HG03460 (cell line): Measurements from ENCODE around the gene EPB41L4B.
A peak's percentile ranks its signal among the peaks of the same experiment; 100 is the strongest.

Experiments
- ATAC-seq: cut with Tn5 transposase; IDR thresholded peaks from one replicate; pipeline ENCODE4 v1.9.1; 2021; ENCODE audit not compliant: unreplicated experiment

The EPB41L4B gene

DNA sequence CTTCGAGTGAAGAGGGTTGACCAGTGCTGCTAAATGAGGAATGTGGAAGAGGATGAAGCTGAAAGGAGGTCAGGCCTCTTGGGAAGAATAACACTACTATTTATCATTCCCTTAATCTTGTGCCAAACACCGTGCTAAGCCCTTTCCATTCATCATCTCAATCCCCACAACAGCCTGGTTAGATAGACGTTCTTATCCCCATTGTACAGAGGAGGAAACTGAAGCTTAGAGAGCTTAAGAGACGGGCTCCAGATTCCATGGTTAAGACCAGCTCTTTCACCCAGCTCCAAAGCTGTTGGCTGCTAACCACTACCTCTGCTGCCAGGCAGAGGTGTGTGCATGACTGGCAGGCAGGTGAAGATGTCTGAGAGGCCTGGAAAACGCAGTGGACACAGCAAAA, 868 bp upstream of the EPB41L4B start:
- ATAC-seq, result no peak

DNA sequence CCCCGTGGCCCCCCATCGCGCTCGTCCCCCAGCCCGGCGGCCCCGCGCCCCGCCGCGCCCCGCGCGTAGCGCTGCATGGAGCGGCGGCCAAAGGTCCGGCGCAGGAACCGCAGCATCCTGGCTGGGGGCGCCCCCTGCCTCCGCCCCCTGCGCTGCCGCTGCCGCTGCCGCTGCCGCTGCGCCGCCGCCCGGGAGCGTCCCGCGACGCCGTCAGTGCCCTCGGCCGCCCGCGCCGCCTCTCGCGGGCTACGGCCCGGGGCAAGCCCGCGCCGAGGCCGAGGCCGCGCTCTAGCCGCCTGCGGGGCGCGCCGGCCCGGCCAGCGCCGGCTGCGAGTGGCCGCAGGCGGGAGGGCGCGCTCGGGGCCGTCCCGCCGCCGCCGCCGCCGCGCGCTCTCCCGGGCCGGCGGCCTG, 523 bp downstream of the EPB41L4B start:
- peak; percentile 22 for ATAC-seq

DNA sequence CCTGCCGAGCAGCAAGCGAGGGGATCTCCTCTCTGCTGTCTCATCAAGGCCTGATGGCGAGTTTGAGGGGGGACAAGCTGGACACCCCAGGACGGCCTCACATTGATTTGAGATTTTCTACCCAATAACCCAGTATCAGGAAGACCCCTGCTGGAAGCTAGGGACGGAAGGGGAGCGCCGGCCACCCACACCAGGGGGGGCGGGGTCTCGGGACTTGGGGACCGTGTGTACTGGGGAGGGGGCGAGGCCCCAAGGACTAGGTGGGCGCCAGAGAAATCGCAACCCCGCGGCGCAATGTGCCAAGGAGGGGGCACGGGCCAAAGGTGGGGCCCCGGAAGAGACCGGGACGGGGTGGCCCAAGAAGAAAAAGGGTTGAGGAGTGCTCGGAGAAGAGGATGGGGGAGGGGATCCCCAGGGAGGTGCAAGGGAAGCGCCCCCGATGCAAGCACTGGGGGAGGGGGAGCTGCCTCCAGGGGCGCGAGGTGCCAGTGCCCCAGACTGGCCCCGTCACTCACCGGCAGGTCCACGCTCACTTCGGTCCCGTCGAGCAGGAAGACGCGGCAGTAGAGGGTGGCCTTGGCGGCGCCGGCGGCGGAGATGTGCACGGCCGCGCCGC, 1.1 kb downstream of the EPB41L4B start:
- ATAC-seq, result no peak

DNA sequence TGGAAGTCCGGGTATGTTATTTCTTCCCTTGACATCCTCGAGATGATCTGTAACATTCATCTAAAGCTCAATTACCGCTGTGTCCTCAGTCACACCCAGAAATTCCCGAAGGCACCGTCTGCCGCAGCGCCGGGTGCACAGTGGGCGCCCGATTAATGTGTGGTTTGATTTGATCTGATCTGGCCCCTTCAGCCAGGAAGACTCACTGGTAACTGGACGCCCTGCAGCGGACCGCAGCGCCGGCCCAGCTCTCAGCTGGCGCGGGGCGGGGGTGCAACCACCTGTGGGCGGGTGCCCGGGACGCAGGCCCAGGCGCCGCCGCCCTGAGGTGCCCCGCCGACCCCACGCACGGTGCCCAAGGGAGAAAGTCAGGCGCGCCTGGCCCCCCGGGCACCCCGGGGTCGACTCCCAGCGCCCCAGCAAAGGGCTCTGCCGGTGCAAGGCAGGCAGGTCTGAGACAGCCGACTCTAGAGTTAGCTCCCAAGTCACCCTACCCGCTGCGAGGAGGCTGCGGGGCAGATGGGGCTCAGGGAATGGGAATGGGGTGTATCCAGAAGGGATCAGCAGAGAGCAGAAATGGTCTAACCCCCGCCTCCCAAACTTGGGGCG, 1.7 kb downstream of the EPB41L4B start:
- no peak for ATAC-seq

DNA sequence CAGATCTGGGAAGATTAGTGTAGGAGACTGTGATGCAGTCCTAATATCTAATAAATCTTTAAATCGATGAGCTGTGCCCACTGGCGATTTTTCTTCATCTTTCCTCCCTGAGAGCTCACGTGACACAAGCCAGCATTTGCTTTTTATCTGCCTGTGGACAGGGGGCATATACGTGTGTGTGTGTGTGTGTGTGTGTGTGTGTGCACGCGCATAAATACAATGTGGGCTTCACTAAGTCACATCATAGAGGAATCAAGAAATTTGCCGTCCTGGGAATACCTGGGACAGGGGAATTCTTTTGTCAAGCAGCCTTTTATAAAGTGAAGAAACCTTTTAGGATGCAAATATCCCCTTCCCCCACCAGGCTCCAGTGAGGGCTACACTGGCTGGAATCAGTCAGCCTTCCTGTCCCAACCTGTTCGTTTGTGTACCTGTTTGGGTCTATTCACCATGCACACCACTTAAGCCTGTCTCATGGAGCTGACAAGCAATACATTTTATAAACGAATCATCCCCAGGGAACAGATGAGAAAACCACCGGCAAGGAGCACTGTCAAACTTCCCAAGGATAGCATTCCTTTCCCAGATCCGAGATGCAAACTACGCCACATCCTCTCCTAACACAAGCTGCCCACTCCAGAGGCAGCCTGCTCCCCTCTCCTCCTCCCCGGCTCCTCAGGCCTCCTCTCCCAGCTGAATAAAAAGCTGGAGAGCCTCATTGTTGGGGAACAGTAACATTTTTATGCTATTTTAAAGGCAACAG, 2.7 kb downstream of the EPB41L4B start:
- ATAC-seq, result no peak

DNA sequence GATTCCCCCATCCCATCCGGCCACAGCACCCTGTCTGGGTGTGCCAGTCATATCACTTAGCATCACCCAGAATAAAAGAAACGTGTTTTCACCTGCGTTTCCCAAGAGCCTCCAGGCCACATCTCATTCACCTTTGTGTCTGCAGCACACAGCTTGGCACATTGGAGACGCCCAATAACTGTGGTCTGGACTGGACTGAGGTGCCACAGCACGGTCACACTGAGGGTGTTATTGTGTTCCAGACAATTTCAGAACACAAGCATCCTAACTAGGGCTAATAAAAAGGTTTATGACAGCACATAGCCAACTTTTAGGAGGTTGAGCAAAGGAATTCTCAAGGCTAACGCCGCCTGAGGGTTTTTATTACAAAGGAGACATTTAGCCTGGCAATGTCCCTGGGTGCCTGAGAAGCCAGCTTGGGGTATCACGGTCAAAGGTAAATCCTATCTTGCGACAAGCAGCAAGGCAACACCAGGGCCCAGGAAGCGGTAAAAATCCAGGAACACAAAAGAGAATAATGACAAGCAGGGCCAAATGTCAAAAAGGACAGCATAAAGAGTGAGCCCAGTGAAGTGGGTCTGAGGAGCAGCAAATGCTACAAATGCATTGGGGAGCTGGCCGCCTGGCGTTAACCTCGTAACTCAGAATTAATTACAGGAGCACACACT, 3.4 kb downstream of the EPB41L4B start:
- no peak for ATAC-seq

DNA sequence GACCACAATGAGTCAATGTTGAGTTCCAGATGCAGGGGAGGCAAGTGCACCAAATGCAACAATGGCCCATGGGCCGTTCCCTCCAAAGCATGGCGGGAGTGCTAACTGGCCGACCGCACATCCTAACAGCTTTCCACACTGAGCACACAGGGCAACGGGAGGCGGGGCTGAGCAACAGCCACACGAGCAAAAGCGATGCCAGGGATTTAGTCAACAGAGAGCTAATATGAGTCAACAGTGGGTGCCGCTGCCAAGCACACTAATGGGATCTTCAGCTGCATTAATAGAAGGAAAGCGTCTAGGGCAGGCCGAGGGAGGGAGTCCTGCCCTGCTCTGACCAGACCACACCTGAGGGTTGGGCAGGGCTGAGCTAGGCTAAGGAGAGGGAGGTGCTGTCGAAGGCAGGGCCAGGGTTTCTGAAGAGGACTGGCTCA, 4.6 kb downstream of the EPB41L4B start:
- ATAC-seq, result no peak

DNA sequence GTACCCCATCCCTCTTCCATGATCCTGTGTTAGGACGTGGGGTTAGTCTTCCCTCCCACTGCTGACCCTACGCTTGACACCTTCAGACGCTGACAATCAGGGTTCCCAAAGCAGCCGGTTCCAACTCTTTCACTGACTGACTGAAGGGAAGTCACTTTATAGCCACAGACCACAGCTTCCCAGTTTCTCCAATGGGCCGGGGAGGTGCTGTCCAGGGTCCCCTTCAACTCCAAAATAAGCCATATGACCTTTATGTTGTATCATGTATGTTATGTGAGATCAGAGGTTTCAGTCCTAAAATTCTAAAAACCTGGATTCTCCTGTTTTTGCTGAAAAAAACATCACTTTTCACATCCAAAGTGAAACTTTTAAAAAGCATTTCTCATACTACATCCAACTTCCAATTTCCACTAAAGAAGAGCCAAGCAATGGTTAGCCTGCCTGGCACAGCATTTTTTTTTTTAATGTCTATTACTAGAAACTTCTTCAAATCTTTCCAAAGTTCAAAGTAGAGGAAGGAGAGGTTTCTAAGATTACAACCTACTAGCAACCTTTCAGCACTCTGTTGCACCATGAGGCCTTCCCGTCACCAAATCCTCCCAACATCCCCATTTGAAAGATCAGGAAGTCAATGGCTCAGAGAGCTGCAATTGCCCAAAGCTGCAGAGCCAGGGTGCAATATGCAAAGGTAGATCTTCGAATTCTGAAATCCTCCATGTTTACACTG, 5.2 kb downstream of the EPB41L4B start:
- no peak for ATAC-seq

DNA sequence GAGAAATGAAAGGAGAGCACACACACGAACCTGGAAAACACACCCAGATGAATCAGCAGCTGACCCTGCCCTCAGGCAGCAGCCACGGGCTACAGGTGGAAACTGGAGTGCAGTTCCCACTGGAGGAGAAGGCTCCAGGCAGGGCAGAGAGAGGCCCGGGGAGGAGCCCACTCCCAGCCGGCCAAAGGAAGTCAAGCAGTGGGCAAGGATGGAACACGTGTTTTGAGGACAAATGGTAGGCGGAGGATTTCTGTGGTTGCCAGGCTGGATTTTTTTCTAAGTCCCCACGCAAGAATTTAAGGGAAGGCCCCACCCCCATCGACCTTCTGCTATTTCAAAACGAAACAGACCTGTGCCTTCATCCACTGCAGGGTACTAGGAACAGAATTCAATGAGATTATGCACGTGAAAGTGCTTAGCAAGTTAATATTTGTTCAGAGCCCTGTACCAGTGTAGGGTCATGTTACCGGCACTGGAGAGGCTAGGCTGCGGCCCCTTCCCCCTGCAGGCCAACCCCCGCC, 6.8 kb downstream of the EPB41L4B start:
- no peak for ATAC-seq

DNA sequence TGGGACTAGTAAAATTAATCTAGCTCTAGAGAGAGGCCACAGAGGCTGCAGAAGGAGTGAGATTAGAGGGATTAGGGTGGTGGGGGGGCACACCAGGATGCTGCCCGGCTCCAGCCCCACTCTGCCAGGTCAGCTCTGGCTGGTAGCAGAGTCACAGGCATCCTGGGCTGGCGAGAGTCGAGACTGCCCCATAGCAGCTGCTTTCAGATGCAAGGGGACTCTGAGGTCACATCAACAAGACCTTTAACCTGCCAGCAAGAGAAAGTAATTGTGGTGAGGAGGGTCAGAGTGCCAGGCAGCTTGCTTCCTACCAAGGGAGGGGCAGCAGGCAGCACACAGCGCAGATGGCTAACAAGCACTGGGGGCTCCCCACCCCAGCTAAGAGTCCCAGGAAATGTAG, 7.5 kb downstream of the EPB41L4B start:
- no peak for ATAC-seq

DNA sequence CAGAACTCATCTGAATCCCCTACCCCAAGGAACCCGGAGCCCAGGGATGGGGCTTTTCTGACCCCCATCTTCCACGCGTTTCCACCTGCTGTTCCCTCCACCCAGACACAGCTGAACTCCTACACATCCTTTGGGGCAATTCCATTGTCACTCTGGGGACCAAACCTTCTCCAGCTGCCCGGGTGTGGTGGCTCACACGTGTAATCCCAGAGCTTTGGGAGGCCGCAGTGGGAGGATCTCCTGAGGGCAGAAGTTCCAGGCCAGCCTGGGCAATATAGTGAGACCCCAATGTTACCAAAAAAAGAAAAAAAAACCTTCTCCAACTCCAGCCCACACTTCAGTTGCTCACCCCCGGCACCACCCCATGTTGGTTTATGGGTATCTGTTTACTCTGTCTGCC, 8.1 kb downstream of the EPB41L4B start:
- ATAC-seq, result no peak

DNA sequence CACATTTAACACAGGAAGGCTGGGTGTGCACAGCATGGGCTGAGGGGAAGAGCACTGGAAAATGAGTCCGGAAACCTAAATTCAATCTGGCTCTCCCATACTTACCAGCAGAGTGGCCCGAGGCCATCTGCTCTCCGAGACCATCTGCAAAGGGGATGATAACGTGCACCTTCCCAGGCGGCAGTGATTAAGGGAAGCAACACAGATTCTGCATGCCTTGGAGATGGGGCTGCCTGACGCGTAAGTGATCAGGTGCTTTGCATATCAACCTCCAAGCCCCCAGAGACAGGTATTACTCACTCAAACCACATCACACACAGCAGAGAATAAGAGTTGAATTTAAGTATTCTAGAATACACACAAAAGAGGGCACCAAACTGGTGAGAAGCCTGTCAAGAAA, 9.1 kb downstream of the EPB41L4B start:
- no peak for ATAC-seq

DNA sequence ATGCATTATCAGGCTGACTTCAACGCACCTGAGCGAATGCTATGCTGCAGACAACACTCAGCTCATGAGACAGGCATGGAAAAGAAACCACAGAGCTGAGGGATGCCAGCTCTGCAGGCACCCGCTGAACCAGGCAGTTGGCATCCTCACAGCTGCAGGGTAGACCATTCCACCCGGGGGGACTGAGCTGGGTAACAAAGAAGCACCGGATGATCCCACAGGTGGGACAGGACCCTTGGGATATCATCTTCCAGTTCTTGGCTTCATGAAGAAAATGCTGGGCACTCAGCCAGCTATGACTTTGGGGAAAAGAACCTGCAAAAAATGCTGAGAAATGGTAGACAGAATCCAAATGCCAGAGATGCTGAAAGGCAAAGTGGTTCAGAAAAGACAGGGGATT, 9.6 kb downstream of the EPB41L4B start:
- no peak for ATAC-seq

DNA sequence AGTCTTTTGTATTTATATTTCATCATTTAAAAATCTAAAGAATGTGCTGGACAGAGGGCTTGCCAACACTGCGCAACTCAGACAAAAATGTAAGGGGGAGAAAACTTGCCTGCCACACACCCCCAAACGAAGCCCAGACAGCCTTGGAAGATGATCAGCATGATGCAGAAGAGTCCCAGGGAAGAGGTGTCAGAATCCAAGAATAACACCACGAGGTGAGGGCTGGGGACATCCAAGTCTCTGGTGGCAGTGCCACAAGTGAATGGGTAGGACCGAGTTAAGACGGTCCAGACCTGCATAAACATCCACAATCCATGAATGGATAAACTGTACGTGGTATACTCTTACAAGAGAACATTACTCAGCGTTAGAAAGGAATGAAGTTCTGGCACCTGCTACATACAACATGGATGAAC, 10.4 kb downstream of the EPB41L4B start:
- no peak for ATAC-seq

DNA sequence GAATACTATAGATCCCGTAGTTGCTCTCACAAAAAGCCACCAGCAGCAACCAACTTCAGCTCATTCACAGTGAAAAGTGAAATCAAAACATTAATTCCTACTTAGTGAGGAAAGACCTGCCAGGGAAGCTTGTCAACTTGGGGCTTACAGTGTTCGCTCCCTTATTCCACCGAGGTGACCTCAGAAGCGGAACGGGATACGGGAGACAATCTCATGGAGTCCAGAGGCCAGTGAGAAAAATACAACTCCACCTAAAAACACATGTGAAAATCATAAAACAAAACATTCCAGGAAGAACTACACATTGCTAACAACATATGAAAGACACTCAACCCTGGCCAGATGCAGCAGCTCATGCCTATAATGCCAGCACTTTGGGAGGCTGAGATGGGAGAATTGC, 11.6 kb downstream of the EPB41L4B start:
- no peak for ATAC-seq

DNA sequence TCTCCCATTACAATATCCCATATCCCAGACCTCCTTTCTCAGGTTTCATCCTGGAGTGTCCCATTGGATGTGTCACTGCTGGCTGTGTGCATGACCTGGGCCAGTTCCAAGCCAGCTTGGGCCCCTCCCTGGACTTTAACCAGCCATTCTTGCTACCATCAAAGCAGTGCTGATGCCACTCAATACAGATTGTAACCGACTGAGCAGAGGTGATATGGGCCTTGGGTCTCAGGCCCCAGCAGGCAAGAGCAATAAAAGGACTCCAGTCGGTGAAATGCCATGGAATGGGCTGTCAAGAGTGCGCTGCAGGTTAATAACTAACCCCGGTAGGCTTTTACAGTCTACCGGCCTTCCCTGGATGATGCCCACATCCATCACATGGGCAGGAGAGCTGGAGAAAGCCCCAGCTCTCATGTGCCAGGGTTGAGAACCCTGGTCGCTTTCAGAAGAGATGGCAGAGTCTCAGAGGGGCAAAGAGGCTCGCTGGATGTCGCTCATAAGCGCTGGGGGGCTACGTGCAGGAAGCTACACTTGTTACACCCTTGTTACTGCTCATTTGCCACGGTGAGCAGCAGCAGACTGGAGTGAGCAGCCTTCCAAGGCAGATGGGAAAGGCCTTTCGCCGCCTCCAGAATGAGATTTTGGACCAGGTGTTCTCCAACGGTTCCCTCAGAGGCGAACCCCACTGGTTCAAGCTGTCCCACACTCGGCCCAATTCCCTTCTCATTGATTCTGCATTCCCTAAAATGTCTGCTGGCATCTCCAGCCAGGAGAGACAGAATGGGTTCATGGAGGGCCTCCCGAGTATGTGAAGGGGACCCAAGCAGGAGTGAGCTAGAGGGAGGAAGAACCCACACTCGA, 13.2 kb downstream of the EPB41L4B start:
- ATAC-seq, result no peak

DNA sequence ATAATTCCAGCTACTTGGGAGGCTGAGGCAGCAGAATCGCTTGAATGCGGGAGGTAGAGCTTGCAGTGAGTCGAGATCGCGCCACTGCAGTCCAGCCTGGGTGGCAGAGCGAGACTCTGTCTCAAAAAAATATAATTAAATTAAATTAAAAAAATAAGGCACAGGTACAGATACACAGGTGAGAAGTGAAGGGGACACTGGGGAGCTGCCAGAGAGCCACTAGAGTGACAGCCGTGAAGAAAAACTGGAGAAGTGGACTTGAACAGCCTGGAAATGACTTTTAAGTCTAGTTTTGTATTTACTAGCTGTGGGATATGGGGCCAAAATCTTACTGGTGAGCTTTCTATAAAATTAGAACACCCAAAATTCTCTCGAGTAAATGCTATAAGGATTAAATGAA, 15.1 kb downstream of the EPB41L4B start:
- no peak for ATAC-seq

DNA sequence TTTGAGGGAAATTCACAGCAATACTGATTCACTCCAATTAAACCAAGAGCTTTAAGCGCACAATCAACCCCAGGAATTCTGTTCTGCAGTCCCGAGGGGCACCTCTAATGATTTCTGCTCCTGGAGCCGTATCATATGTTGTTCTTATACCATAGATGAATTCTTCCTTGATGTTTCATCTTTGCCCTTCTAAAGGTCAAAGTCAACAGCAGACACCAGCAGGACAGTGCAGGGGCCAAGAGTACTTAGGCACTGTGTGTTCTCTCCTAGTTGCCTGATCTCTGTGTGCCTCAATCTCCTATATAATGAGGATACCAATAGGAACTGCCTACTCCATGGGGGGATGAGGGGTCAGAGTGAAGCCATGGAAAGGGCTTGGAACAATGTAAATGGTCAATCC, 16.5 kb downstream of the EPB41L4B start:
- no peak for ATAC-seq

DNA sequence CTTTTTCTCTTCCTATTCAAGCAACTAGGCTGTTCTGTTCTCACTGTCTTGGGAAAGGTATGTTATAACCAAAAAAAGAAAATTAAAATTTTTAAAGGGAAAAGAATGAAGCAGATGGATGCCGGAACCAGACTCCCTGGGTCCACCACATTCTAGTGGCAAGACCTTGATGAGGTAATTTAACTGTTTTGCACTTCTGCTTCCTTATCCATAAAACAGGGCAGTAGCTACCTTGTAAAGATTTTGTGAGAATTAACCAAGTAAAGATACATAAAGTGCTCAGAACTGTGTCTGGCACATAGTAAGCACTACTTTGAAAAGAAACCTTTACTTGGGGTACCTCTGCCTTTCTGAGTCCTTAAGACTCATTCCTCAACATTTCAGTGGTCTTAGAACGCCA, 17.0 kb downstream of the EPB41L4B start:
- ATAC-seq, result no peak

DNA sequence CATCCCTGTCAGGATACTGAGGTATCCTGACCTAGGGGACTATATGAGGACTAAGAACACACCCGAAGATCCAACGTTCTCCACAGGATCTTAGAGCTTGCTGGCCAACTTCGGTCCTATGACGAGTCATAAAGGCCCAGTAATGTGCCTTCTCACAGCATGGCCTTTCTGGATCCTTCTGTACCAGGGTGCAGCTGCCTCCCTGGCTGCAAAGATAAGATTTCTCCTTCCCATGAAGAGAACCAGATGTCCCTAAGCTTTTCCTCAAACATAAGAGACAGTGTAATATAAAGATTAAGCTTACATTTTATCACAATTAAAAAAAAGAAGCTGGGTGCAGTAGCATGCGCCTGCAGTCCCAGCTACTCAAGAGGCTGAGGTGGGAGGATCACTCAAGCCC, 18.3 kb downstream of the EPB41L4B start:
- ATAC-seq, result no peak
